Fibroblast of gingiva (primary cell): ENCODE results near the gene NAPG.
"Not testable (repeated sequence)": the region's sequence is repeated elsewhere in the genome, so short reads cannot be mapped to it uniquely, and the experiment has no call there.

Source experiments
- DNase-seq: peaks from one replicate; pipeline ENCODE4 v3.0.0-alpha.2; 2011; ENCODE audit warnings: low read depth

NAPG gene

GRCh38 chr18:10525697-10526560 lies at the start of gene NAPG:
Gene NAPG (plus strand): TSS chr18:10526027. CDS start chr18:10526103, 76 bp downstream.
- DNase-seq: peak; percentile 95

GRCh38 chr18:10476338-10476791 lies 49.5 kb upstream of the NAPG start:
- peak; percentile 66 for DNase-seq

DNA sequence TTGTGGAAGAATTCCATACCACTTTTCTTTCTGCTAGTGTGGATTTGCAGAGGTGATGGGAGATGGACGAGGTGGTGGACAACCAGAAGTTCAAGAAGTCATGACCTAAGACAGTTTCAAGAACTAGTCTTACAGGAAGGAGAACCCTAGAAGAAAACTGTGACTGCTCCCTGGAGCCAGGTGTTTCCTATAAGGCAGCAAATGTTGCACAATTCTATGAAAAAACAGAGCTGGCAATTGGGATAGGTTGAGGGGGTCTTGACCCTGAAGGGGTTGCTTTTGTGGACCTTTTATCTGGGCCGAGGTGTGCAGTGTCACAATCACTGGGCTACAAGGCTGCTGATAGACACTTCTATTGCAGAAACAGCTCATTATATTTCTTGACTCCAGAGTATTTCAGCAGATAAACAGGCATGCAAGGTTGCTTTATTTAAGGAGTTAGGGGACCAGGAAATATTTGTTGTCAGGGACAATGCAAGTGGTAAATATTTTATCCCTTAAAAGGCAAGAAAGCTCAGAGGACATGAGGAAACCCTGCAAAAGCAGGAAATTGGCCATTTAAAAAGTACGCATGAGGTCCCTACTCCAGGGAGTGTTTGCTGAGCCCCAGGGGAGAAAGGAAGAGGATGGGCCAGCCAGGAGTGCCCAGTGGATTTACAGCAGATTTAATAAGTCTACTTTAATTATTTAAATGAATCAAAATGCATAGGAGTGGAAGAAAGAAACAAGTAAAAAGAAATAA lies 48.5 kb upstream of the NAPG start:
- no peak for DNase-seq

DNA sequence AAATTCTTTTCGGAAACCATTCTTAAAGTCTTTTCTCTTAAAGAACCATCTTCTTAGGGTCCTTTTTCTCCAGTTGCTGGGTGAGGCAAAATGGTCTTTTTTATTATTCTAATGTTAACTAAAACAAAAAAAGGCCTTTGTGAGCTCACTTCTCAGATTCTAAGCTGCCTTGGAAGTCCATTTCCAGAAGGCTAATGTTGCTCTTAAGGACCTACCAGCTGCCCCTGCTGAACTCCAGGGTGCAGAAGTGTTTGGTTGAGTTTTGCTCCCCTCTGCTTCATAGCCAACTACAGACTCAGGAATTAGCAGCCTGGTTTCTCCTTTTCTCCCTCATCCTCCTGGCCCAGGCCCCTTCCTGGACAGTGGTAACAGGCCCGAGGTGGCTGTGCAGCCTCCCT lies 48.0 kb upstream of the NAPG start:
- no peak for DNase-seq

DNA sequence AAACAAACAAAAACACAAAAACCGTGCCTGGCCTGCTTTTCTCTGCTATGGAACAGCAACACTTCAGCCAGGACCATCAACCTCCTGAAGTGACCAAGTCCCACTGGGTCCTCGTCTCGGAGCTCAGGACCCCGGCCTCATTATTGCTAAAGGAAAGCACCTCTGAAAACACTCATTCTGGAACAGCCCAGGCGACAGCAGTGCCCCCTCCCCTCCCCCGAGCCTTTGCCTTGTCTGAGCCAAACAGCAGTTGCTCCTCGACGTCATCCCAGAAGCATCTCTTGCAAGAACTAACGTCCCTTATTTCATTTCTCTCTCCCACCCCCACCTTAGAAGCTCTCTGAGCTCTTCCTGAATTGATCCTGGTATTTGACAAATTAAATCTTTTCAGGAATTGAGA lies 44.0 kb upstream of the NAPG start:
- DNase-seq: no peak

- DNase-seq: no peak
Observed at GRCh38 chr18:10482363-10482984, 43.4 kb upstream of the NAPG start.

DNA sequence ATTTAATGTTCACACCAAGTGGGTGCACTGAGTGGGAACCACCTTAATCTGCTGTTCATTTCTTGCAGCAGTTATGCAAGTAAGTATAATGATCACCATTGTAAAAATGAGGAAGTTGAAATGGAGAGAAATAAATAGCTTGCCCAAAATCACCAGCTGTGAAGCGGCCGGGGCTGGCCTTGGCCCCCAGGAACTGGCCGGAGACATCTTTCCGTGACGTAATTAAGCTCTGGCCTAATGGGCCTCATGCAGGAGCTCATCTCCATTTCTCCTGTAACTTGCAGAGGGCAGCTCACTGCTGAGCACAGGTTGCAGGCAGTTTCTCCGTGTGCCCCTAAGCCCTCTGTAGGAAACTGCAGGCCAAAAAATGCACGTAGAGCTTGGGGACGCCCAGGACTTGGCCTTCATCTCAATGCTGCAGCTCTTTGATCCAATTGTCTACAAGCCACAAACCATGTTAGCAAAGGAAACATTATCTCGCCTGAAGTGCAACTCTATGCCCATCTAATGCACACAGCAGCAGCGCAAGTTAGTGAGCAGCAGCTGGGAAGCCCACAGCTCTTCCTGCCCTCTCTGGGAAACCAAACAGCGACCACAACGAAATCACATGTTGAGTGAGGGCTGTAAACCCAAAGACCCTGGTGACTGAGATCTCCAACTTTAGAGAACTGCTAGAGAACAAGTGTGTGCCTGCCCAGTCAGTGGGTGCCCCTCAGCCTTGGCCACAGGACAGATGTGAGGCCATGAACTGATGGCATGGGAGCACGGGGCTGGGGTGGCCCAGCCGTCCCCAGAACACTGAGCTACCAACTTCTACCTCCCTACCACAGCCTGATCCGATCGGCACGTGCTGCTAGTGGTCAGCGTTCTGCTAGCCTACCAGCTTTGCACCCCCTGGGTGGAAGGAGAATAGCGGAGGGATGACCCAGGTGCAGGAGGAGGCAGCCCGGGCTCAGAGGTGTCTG lies 42.6 kb upstream of the NAPG start:
- peak; percentile 31 for DNase-seq

DNA sequence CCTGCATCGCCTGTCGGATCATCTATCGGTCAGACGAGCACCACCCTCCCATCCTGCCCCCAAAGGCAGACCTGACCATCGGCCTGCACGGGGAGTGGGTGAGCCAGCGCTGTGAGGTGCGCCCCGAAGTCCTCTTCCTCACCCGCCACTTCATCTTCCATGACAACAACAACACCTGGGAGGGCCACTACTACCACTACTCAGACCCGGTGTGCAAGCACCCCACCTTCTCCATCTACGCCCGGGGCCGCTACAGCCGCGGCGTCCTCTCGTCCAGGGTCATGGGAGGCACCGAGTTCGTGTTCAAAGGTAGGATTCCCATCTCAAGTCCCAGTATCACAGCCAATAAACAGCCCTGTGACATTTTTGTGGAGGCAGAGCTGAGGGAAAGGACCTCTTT lies 40.4 kb upstream of the NAPG start:
- DNase-seq: no peak

- DNase-seq: no peak
Observed at GRCh38 chr18:10486362-10486761, 39.5 kb upstream of the NAPG start.

- DNase-seq: no peak
Observed at GRCh38 chr18:10487154-10487553, 38.7 kb upstream of the NAPG start.

DNA sequence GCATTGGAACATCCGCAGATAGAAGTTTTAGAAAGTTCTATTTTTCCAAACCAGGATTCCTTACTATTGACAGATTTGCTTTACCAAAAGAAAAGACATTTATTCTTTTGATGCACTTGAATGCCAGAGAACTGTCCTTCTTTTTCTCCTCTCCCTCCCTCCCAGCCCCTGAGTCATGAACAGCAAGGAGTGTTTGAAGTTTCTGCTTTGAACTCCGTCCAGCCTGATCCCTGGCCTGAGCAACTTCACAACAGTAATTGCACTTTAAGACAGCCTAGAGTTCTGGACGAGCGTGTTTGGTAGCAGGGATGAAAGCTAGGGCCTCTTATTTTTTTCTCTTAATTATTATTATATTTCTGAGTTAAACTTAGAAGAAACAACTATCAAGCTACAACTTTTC lies 37.8 kb upstream of the NAPG start:
- no peak for DNase-seq

GRCh38 chr18:10490401-10491165 lies 35.2 kb upstream of the NAPG start:
- DNase-seq: no peak

DNA sequence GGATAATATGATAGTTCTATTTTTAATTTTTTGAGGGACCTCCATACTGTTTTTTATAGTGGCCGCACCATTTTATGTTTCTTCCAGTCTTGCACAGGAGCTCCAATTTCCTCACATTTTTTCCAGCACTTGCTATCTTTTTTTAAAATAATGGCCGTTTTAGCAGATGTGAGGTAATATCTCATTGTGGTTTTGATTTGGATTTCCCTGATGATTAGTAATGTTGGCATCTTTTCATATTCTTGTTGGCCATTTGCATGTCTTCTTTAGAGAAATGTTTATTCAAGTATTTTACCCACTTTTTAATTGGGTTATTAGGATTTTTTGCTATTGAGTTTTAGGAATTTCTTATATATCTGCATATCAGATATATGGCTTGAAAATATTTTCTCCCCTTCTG lies 29.9 kb upstream of the NAPG start:
- DNase-seq: no peak

GRCh38 chr18:10497206-10497749 lies 28.5 kb upstream of the NAPG start:
- peak; percentile 85 for DNase-seq

DNA sequence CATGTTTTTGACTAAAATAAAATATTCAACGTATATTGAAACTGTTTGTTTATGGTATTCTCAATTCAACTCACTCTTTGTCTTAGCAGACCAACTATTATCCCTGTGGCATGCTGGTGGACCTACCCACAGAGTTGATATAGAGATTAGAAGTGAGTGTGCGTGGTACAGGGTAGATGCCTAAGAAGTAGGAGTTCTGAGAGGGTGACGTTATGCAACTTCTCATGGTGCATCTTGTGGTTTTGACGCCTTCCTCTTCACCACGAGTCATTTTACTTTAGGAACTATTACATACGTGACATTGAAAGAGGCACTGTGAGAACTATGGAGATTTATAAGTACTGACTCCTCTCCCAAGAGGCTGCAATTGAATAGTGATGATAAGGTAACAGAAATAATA lies 26.6 kb upstream of the NAPG start:
- no peak for DNase-seq

- DNase-seq: no peak
Observed at GRCh38 chr18:10500038-10500437, 25.8 kb upstream of the NAPG start.

- no peak for DNase-seq
Observed at GRCh38 chr18:10504723-10505122, 21.1 kb upstream of the NAPG start.

DNA sequence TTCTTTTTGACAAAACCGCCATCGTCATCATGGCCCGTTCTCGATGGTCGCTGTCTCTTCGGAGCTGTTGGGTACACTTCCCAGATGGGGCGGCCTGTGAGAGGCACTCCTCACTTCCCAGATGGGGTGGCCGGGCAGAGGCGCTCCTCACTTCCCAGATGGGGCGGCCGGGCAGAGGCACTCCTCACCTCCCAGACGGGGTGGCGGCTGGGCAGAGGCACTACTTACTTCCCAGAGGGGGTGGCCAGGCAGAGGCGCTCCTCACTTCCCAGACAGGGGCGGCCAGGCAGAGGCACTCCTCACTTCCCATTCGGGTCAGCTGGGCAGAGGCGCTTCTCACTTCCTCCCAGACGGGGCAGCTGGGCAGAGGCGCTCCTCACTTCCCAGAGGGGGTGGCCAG lies 19.9 kb upstream of the NAPG start:
- DNase-seq: not testable (repeated sequence)

DNA sequence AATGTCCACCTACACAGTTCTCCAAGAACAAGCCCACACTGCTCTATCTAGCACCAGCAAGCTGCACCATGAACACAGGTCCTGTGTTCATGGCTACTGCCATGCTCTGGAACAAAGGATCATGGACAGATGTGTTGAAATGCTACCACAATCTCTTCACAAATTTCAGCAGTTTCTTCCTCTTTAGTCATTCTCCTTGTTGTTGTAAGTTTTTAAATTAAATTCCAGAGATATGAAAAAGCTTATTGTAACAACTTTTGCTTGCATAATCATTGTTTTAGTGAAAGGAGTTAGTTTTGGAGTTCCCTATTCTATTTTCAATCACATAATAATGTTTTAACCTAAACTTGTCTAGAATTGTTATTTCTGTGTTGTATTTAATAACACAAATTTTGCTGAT lies 17.2 kb upstream of the NAPG start:
- peak; percentile 40 for DNase-seq

GRCh38 chr18:10511236-10511635 lies 14.6 kb upstream of the NAPG start:
- no peak for DNase-seq

DNA sequence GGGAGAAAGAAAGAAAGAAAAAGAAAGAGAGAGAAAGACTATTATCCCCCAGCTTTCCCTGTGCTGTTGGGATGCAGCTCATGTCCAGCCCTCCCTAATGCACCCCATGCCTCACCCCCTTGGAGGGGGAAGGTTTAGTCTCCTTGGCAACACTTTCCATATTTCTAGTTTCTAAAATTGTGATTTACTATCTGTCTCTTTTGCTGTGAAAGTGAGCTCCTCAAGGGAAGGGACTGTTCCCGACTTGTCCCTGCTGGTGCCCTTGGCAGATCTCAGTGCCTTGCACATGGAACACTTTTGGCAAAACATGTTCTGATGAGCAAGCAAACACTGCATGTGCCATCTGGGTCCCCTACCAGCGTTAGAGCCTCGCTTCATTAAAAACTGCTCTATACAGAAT lies 11.7 kb upstream of the NAPG start:
- DNase-seq: peak; percentile 14
